ENCODE measurements around the gene C11orf71. TPM values are rescaled to one million over a fixed set of nuclear protein-coding genes. Genes with fewer than 3 reads are reported as not detected.

C11orf71 gene
- total RNA-seq = 7.1 to 8.8 TPM (median 8.1 TPM) in 3 replicates

- H3K4me3 Mint-ChIP-seq = peak within 1 kb of the TSS; percentile 99
- H3K9me3 Mint-ChIP-seq = no peaks in the 10 kb centered on the region
- peaks cover 40% of the 10 kb centered on the region for H3K4me1 Mint-ChIP-seq
- peak within 1 kb of the TSS; percentile 100 for H3K27ac Mint-ChIP-seq
- DNase-seq (ENCODE audit: low spot score in 2 of 2, unreplicated experiment in 2 of 2) = peak; percentile 89 to 95
- H3K36me3 Mint-ChIP-seq = peaks cover 11% of the 10 kb centered on the region
- TF ChIP-seq CTCF (IDR thresholded peaks at IDR 0.05; ENCODE audit: unreplicated experiment) = no peak
- H3K27me3 Mint-ChIP-seq (ENCODE audit: low read depth) = no peaks in the 10 kb centered on the region
These were observed at the start of gene C11orf71, which contains the start of gene RBM7 for GRCh38 chr11:114400216-114400914. C11orf71 (minus strand) TSS chr11:114400511; CDS start chr11:114400331, 180 bp downstream. RBM7 (plus strand) TSS chr11:114400666; CDS start chr11:114400672, 6 bp downstream.

- peaks cover 31% of the 10 kb centered on the region for H3K36me3 Mint-ChIP-seq
- TF ChIP-seq CTCF (IDR thresholded peaks at IDR 0.05; ENCODE audit: unreplicated experiment) = no peak
- no peaks in the 10 kb centered on the region for H3K9me3 Mint-ChIP-seq
- no peaks in the 10 kb centered on the region for H3K27me3 Mint-ChIP-seq (ENCODE audit: low read depth)
- peaks cover 15% of the 10 kb centered on the region for H3K4me1 Mint-ChIP-seq
- no peak for DNase-seq (ENCODE audit: low spot score in 2 of 2, unreplicated experiment in 2 of 2)
- H3K27ac Mint-ChIP-seq = no peak overlapping the region
- H3K4me3 Mint-ChIP-seq = no peak overlapping the region
These were observed 49.5 kb upstream of the C11orf71 start for GRCh38 chr11:114449845-114450244.

- Mint-ChIP-seq H3K36me3 (peaks cover 35% of the 10 kb centered on the region), H3K9me3 (no peaks in the 10 kb centered on the region), H3K27ac (no peak overlapping the region), H3K27me3 (ENCODE audit: low read depth) (no peaks in the 10 kb centered on the region), H3K4me1 (peaks cover 18% of the 10 kb centered on the region), H3K4me3 (no peak overlapping the region)
- TF ChIP-seq CTCF (IDR thresholded peaks at IDR 0.05; ENCODE audit: unreplicated experiment) = no peak
- DNase-seq (ENCODE audit: low spot score in 2 of 2, unreplicated experiment in 2 of 2) = no peak
These were observed 48.6 kb upstream of the C11orf71 start for GRCh38 chr11:114448749-114449482.

- H3K27me3 Mint-ChIP-seq (ENCODE audit: low read depth) = no peaks in the 10 kb centered on the region
- H3K4me3 Mint-ChIP-seq = no peak overlapping the region
- TF ChIP-seq CTCF (IDR thresholded peaks at IDR 0.05; ENCODE audit: unreplicated experiment) = no peak
- DNase-seq (ENCODE audit: low spot score in 2 of 2, unreplicated experiment in 2 of 2) = no peak
- H3K36me3 Mint-ChIP-seq = peaks cover 25% of the 10 kb centered on the region
- no peaks in the 10 kb centered on the region for H3K9me3 Mint-ChIP-seq
- peaks cover 18% of the 10 kb centered on the region for H3K4me1 Mint-ChIP-seq
- peak overlapping the region; percentile 52 for H3K27ac Mint-ChIP-seq
These were observed 47.6 kb upstream of the C11orf71 start for GRCh38 chr11:114447892-114448291.

GRCh38 chr11:114447444-114447843, 47.1 kb upstream of the C11orf71 start:
- DNase-seq (ENCODE audit: low spot score in 2 of 2, unreplicated experiment in 2 of 2) = no peak
- peak overlapping the region; percentile 15 for H3K27ac Mint-ChIP-seq
- peaks cover 25% of the 10 kb centered on the region for H3K36me3 Mint-ChIP-seq
- no peak overlapping the region for H3K4me3 Mint-ChIP-seq
- H3K27me3 Mint-ChIP-seq (ENCODE audit: low read depth) = no peaks in the 10 kb centered on the region
- H3K9me3 Mint-ChIP-seq = no peaks in the 10 kb centered on the region
- peaks cover 19% of the 10 kb centered on the region for H3K4me1 Mint-ChIP-seq
- no peak for TF ChIP-seq CTCF (IDR thresholded peaks at IDR 0.05; ENCODE audit: unreplicated experiment)

Data from mesothelial cell of epicardium (in vitro differentiated cells).